Osteoblast (primary cell): Measurements from ENCODE around the gene PTPN22. TPM values are rescaled to one million over a fixed set of nuclear protein-coding genes. Genes with fewer than 3 reads are reported as not detected.

Experiments used
- DNase-seq: peaks from one replicate; pipeline ENCODE4 v3.0.0; 2011; ENCODE audit warnings: low spot score, mixed read lengths; ENCODE audit not compliant: insufficient read length; ENCODE audit errors: missing footprints
- H2AFZ ChIP-seq: 2 replicates; pipeline ENCODE4 v1.6.0; 2011; ENCODE audit warnings: mild to moderate bottlenecking, low read length
- H3K27ac ChIP-seq: 2 replicates; pipeline ENCODE4 v1.5.1; 2011; ENCODE audit warnings: mild to moderate bottlenecking, low read depth, low read length, moderate library complexity
- H3K27me3 ChIP-seq: 2 replicates; pipeline ENCODE4 v1.6.0; 2012; ENCODE audit warnings: mild to moderate bottlenecking, control low read depth, inconsistent platforms, low read length, moderate library complexity; ENCODE audit not compliant: insufficient read depth
- H3K36me3 ChIP-seq: 2 replicates; pipeline ENCODE4 v1.5.1; 2011; ENCODE audit warnings: mild to moderate bottlenecking, low read length, control low read depth, moderate library complexity; ENCODE audit not compliant: insufficient read depth
- H3K4me1 ChIP-seq: 2 replicates; pipeline ENCODE4 v1.5.1; 2011; ENCODE audit warnings: mild to moderate bottlenecking, low read length, control low read depth, moderate library complexity; ENCODE audit not compliant: insufficient read depth
- H3K4me2 ChIP-seq: 2 replicates; pipeline ENCODE4 v1.6.0; 2011; ENCODE audit warnings: mild to moderate bottlenecking, low read length; ENCODE audit not compliant: insufficient read depth
- H3K4me3 ChIP-seq: fragments of 200-600 bp; sonication (generic); 3 replicates; pipeline ENCODE4 v1.5.1; 2012; ENCODE audit warnings: mild to moderate bottlenecking, low read length, inconsistent platforms; ENCODE audit not compliant: insufficient read depth
- H3K79me2 ChIP-seq: 2 replicates; pipeline ENCODE4 v1.6.0; 2012; ENCODE audit warnings: mild to moderate bottlenecking, low read length, control low read depth, inconsistent platforms; ENCODE audit not compliant: insufficient read depth
- H3K9me3 ChIP-seq: 2 replicates; pipeline ENCODE4 v1.5.1; 2011; ENCODE audit warnings: low read depth, low read length, control low read depth
- H4K20me1 ChIP-seq: 2 replicates; pipeline ENCODE4 v1.6.0; 2012; ENCODE audit warnings: mild to moderate bottlenecking, low read length, control low read depth; ENCODE audit not compliant: insufficient read depth
- CTCF ChIP-seq: IDR thresholded peaks from 2 replicates; pipeline ENCODE4 v1.5.1; 2011; ENCODE audit warnings: mild to moderate bottlenecking, low read depth, low read length, moderate library complexity; ENCODE audit errors: extremely low read depth
- total RNA-seq: library from RNA; depleted of rRNA; stranded (reverse); fragments of >200 nt; gene quantifications from 2 replicates; pipeline ENCODE4 v1.2.3, GENCODE V29; 2012

Gene PTPN22
- total RNA-seq, 1 donor = 1.1 TPM

- H2AFZ ChIP-seq = no peak overlapping the region
- H3K36me3 ChIP-seq = no peaks in the 10 kb centered on the region
- H3K27me3 ChIP-seq = no peaks in the 10 kb centered on the region
- H4K20me1 ChIP-seq = no peaks in the 10 kb centered on the region
- no peak for DNase-seq
- peaks cover 33% of the 10 kb centered on the region for H3K79me2 ChIP-seq
- no peak overlapping the region for H3K4me2 ChIP-seq
- peaks cover 2% of the 10 kb centered on the region for H3K4me1 ChIP-seq
- H3K4me3 ChIP-seq = no peak overlapping the region
- TF ChIP-seq CTCF = no peak
- H3K27ac ChIP-seq = no peak overlapping the region
- H3K9me3 ChIP-seq = no peaks in the 10 kb centered on the region
These were observed 82.7 kb downstream of the PTPN22 start for GRCh38 chr1:113788802-113789201.

- DNase-seq = no peak
These were observed 83.8 kb downstream of the PTPN22 start for GRCh38 chr1:113787663-113788062.

GRCh38 chr1:113786069-113786468 lies 85.4 kb downstream of the PTPN22 start:
- no peak for DNase-seq
- Histone ChIP-seq H3K4me2 (no peak overlapping the region), H3K36me3 (no peaks in the 10 kb centered on the region), H2AFZ (no peak overlapping the region), H3K9me3 (no peaks in the 10 kb centered on the region), H3K79me2 (peaks cover 48% of the 10 kb centered on the region), H3K27ac (no peak overlapping the region), H4K20me1 (peaks cover 3% of the 10 kb centered on the region), H3K4me3 (no peak overlapping the region), H3K4me1 (peaks cover 14% of the 10 kb centered on the region), H3K27me3 (no peaks in the 10 kb centered on the region)
- TF ChIP-seq CTCF = no peak

More at GRCh38 chr1:113787663-113788062, 83.8 kb downstream of the PTPN22 start:
- no peak overlapping the region for H3K4me2 ChIP-seq
- H3K27ac ChIP-seq = no peak overlapping the region
- no peak overlapping the region for H3K4me3 ChIP-seq
- H3K4me1 ChIP-seq = peaks cover 13% of the 10 kb centered on the region
- no peaks in the 10 kb centered on the region for H3K27me3 ChIP-seq
- H2AFZ ChIP-seq = no peak overlapping the region
- no peak for TF ChIP-seq CTCF
- no peaks in the 10 kb centered on the region for H3K36me3 ChIP-seq
- peaks cover 3% of the 10 kb centered on the region for H4K20me1 ChIP-seq
- H3K9me3 ChIP-seq = no peaks in the 10 kb centered on the region
- H3K79me2 ChIP-seq = peaks cover 40% of the 10 kb centered on the region

- Histone ChIP-seq H3K9me3 (no peaks in the 10 kb centered on the region), H3K27me3 (no peaks in the 10 kb centered on the region), H3K4me1 (peaks cover 14% of the 10 kb centered on the region), H3K79me2 (peaks cover 63% of the 10 kb centered on the region), H4K20me1 (peaks cover 3% of the 10 kb centered on the region), H3K4me2 (no peak overlapping the region), H3K4me3 (no peak overlapping the region), H3K36me3 (no peaks in the 10 kb centered on the region), H2AFZ (no peak overlapping the region), H3K27ac (no peak overlapping the region)
- TF ChIP-seq CTCF = no peak
- DNase-seq = no peak
These were observed 87.3 kb downstream of the PTPN22 start for GRCh38 chr1:113784104-113784779.
